ENCODE results near the gene IFI27. TPM values are rescaled to one million over a fixed set of nuclear protein-coding genes. Genes with fewer than 3 reads are reported as not detected.

IFI27 gene
- total and polyA plus RNA-seq, 2 of the 4 experiments (the other 2 are of a cell fraction): under 0.01 to 0.60 TPM

- H3K36me3 ChIP-seq (ENCODE audit: control insufficient read depth, insufficient read depth, low read length): no peaks in the 10 kb centered on the region
Measured at GRCh38 chr14:94157197-94157596, 46.7 kb downstream of the IFI27 start.

More at GRCh38 chr14:94157197-94157596, 46.7 kb downstream of the IFI27 start:
- no peak overlapping the region for H2BK20ac ChIP-seq (ENCODE audit: low read depth, low read length)
- intact Hi-C loops (cut with micrococcal nuclease) (no loop called here), in situ Hi-C loops (cut with MboI; ENCODE audit: low sequenced_read_pairs) (no loop called here), dilution Hi-C loops (cut with HindIII; ENCODE audit: low sequenced_read_pairs, unreplicated experiment) (no loop called here)
- no peaks in the 10 kb centered on the region for H3K79me1 ChIP-seq (ENCODE audit: low read depth in 1 of 2, low read length in 2 of 2)
- H4K5ac ChIP-seq (ENCODE audit: low read depth, low read length): no peak overlapping the region
- H2BK15ac ChIP-seq (ENCODE audit: low read depth, low read length): no peak overlapping the region
- H3K9me3 ChIP-seq (ENCODE audit: control insufficient read depth, insufficient read depth, low read length): no peaks in the 10 kb centered on the region
- H4K8ac ChIP-seq (ENCODE audit: low read depth in 2 of 2, low read length in 2 of 2): no peak overlapping the region
- H3K27ac ChIP-seq (ENCODE audit: insufficient read depth, low read length): no peak overlapping the region
- H3K4ac ChIP-seq (ENCODE audit: low read depth, low read length): no peak overlapping the region
- H4K91ac ChIP-seq (ENCODE audit: insufficient read depth, low read depth, low read length): no peak overlapping the region
- no peak overlapping the region for H2BK120ac ChIP-seq (ENCODE audit: low read depth, low read length)
- H3K14ac ChIP-seq (replicated peaks; ENCODE audit: low read depth, low read length): no peak overlapping the region
- no peak overlapping the region for H3K9ac ChIP-seq (ENCODE audit: low read depth, low read length)
- no peaks in the 10 kb centered on the region for H3K9me1 ChIP-seq (ENCODE audit: insufficient read depth, low read length)
- ChIA-PET POLR2A (ENCODE audit: unreplicated experiment) (no interaction called here), CTCF (no interaction called here)
- no peaks in the 10 kb centered on the region for H4K20me1 ChIP-seq (ENCODE audit: insufficient read depth, low read length)
- H2AK5ac ChIP-seq (ENCODE audit: low read depth, low read length): no peak overlapping the region
- H2AFZ ChIP-seq (replicated peaks; ENCODE audit: low read length, poor library complexity): no peak overlapping the region
- H2BK5ac ChIP-seq (ENCODE audit: low read depth, low read length, poor library complexity, severe bottlenecking): no peak overlapping the region
- no peak overlapping the region for H3K23ac ChIP-seq (ENCODE audit: low read depth, low read length)
- ATAC-seq (ENCODE audit: low read depth) (no peak), DNase-seq (no peak)
- H3K4me2 ChIP-seq (ENCODE audit: low read depth, low read length): no peak overlapping the region
- TF ChIP-seq MAFK (IDR thresholded peaks at IDR 0.05; ENCODE audit: low read depth, low read length) (no peak), USF2 (IDR thresholded peaks at IDR 0.05; ENCODE audit: low read depth, low read length) (no peak), BHLHE40 (IDR thresholded peaks at IDR 0.05; ENCODE audit: low read depth, low read length) (no peak), RFX5 (IDR thresholded peaks at IDR 0.05; ENCODE audit: low read depth, low read length) (no peak), RCOR1 (IDR thresholded peaks at IDR 0.05; ENCODE audit: insufficient replicate concordance, low read length) (no peak), SMC3 (IDR thresholded peaks at IDR 0.05; ENCODE audit: low read depth, low read length) (no peak), CTCF (conservative IDR thresholded peaks at IDR 0.05; ENCODE audit: low read depth, low read length) (no peak)
- H3K56ac ChIP-seq (ENCODE audit: extremely low read depth, insufficient read depth, low read length): no peak overlapping the region
- H3K4me1 ChIP-seq (ENCODE audit: control insufficient read depth, insufficient read depth, low read length): no peaks in the 10 kb centered on the region
- no peak overlapping the region for H3K4me3 ChIP-seq (ENCODE audit: insufficient read depth, low read depth, low read length)
- peaks cover 14% of the 10 kb centered on the region for H3K27me3 ChIP-seq (ENCODE audit: control insufficient read depth, insufficient read depth, low read length)
- H3K18ac ChIP-seq (ENCODE audit: low read depth, low read length): no peak overlapping the region
- BruUV-seq (replicated peaks): no TSS peak
- H2AK9ac ChIP-seq (replicated peaks; ENCODE audit: low read depth, low read length, poor library complexity): no peak overlapping the region

Measured in IMR-90 (cell line).